ENCODE measurements around the gene MEGF6. TPM values are rescaled to one million over a fixed set of nuclear protein-coding genes. Genes with fewer than 3 reads are reported as not detected.

The MEGF6 gene
- total and polyA plus RNA-seq, 2 experiments from 2014 or later: 11.6 to 21.9 TPM

DNA sequence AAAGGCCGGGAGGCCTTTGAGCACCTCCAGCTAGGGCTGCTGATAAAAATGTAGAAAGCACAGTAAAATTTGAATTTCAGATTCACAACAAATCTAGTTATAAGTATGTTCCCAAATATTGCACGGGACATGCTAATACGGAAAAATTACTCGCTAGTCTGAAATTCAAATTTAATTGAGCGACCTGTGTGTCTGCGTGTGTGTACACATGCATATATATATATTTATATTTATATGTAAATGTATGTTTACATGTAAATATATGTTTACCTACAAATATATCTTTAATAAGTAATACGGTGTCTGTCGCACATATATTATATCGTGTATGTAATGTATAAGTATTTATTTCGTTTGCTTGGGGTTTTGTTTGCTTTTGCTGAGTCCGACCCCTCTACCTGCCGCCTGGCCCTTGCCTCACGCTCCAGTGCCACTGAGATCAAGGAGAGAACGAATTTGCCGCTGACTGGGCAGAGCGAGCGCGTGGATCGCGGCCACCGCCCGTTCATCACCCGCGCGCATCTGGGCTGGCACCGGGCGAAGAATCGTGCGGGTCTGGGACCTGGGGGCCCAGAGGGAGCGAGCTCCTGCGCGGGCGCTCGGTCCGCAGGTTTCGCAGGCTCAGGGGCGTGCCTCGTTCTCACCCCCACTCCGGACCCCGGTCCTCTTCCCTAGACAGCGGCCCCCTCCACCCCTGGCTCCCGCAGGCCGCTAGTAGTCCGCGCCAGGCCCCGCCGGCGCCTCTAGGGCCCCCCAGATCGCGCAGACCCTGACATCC, 39.1 kb upstream of the MEGF6 start:
- Histone ChIP-seq H2AFZ (no peak overlapping the region), H3K4me2 (peak overlapping the region; percentile 95), H3K27ac (no peak overlapping the region), H3K9me2 (replicated peaks; ENCODE audit: insufficient read depth) (no peaks in the 10 kb centered on the region), H3K79me2 (peaks cover 11% of the 10 kb centered on the region), H3K27me3 (peaks cover 54% of the 10 kb centered on the region), H3K4me3 (no peak overlapping the region), H4K20me1 (ENCODE audit: insufficient read depth, poor library complexity, severe bottlenecking) (no peaks in the 10 kb centered on the region), H3K4me1 (ENCODE audit: insufficient read depth) (peaks cover 8% of the 10 kb centered on the region), H3K9me3 (ENCODE audit: low read depth) (no peaks in the 10 kb centered on the region), H3K36me3 (replicated peaks; ENCODE audit: insufficient read depth, low read depth) (no peaks in the 10 kb centered on the region)
- WGBS (ENCODE audit: low lambda C conversion rate, missing lambda C conversion rate): 18% methylated on average over 34 of the region's 50 CpGs
- TF ChIP-seq, protein P1, sequence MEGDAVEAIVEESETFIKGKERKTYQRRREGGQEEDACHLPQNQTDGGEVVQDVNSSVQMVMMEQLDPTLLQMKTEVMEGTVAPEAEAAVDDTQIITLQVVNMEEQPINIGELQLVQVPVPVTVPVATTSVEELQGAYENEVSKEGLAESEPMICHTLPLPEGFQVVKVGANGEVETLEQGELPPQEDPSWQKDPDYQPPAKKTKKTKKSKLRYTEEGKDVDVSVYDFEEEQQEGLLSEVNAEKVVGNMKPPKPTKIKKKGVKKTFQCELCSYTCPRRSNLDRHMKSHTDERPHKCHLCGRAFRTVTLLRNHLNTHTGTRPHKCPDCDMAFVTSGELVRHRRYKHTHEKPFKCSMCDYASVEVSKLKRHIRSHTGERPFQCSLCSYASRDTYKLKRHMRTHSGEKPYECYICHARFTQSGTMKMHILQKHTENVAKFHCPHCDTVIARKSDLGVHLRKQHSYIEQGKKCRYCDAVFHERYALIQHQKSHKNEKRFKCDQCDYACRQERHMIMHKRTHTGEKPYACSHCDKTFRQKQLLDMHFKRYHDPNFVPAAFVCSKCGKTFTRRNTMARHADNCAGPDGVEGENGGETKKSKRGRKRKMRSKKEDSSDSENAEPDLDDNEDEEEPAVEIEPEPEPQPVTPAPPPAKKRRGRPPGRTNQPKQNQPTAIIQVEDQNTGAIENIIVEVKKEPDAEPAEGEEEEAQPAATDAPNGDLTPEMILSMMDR (IDR thresholded peaks at IDR 0.05; ENCODE audit: poor library complexity): no peak
- peak; percentile 29 for TF ChIP-seq EZH2 (IDR thresholded peaks at IDR 0.05; ENCODE audit: borderline replicate concordance)
- TF ChIP-seq EZH2phosphoT487 (IDR thresholded peaks at IDR 0.05; ENCODE audit: low read depth, severe bottlenecking, unreplicated experiment): peak; percentile 77
- no peak for DNase-seq (ENCODE audit: low spot score)

DNA sequence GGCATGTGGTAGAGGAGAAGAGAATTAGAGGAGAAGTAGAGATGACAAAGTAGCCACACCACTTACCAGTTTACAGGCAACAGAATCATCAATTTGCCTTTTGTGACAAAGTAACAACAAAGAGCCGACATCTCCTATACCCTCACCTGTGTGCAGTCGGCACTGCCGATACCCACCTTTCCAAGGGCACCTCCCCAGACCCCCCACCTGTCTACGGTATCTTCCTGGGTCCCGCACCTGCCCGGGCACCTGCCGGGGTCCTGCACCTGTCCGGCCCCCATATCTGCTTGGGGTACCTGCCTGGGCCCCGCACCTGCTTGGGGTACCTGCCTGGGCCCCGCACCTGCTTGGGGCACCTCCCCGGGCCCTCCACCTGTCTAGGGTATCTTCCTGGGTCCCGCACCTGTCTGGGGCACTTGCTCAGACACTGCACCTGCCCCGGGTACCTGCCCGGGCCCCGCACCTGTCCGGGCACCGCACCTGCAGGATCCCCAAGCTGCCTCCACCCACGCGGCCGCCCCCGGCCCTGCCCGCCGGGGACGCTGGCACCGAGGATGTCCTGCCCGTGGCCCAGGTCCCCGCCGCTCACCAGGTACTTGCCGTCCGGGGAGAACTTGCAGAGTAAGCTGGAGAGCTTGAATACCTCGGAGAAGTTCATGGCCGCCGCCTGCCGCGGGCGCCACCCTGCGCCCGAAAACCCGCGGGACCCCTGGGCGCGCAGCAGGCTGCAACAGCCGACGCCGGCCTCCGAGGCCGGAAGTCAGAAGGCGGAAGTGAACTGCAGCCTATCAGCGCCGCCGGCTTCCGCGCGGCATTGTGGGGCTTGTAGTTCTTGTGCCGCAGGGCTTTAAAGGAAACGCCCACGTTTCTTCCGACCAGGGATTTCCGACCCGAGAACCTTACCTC, 38.3 kb upstream of the MEGF6 start, which contains the start of gene WRAP73:
TSS of gene WRAP73 (minus strand) at position 762 of the 906 bp plus-strand sequence. CDS start at position 658, 104 bp downstream.
- Histone ChIP-seq H3K4me3 (peak within 1 kb of the TSS; percentile 41), H3K9me3 (ENCODE audit: low read depth) (no peaks in the 10 kb centered on the region), H3K4me1 (ENCODE audit: insufficient read depth) (peaks cover 8% of the 10 kb centered on the region), H3K27me3 (peaks cover 45% of the 10 kb centered on the region), H3K27ac (no peak within 1 kb of the TSS), H4K20me1 (ENCODE audit: insufficient read depth, poor library complexity, severe bottlenecking) (no peaks in the 10 kb centered on the region), H3K9me2 (replicated peaks; ENCODE audit: insufficient read depth) (no peaks in the 10 kb centered on the region), H2AFZ (peak within 1 kb of the TSS; percentile 81), H3K36me3 (replicated peaks; ENCODE audit: insufficient read depth, low read depth) (no peaks in the 10 kb centered on the region), H3K4me2 (peak within 1 kb of the TSS; percentile 95), H3K79me2 (peaks cover 11% of the 10 kb centered on the region)
- peak; percentile 94 for DNase-seq (ENCODE audit: low spot score)
- TF ChIP-seq EZH2 (IDR thresholded peaks at IDR 0.05; ENCODE audit: borderline replicate concordance) (no peak), EZH2phosphoT487 (IDR thresholded peaks at IDR 0.05; ENCODE audit: low read depth, severe bottlenecking, unreplicated experiment) (no peak)
- TF ChIP-seq, protein P1 (IDR thresholded peaks at IDR 0.05; ENCODE audit: poor library complexity): peak; percentile 29
- 5% methylated on average over 57 of the region's 60 CpGs for whole genome bisulfite sequencing (ENCODE audit: low lambda C conversion rate, missing lambda C conversion rate)

DNA sequence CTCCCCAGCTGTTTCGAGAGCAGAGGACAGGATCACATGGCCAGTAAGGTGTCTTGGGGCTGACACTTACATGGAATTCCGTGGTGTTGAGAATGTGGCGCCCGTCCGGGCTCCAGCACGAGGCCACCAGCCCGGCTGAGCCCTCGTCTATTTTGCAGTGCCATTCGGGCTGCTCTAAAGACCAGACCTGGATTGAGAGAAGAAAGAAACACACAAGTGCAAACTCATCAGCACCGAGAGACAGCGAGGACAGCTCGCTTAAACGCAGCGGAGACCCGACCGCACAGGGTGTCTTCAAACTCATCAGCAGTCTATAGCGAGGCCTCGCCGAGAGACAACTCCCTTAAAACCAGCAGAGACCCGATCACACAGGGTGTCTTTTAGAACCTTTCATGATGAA, 35.3 kb upstream of the MEGF6 start:
- Histone ChIP-seq H2AFZ (no peak overlapping the region), H3K36me3 (replicated peaks; ENCODE audit: insufficient read depth, low read depth) (no peaks in the 10 kb centered on the region), H3K4me3 (no peak overlapping the region), H3K27me3 (peaks cover 15% of the 10 kb centered on the region), H3K4me1 (ENCODE audit: insufficient read depth) (peaks cover 8% of the 10 kb centered on the region), H3K9me3 (ENCODE audit: low read depth) (no peaks in the 10 kb centered on the region), H3K4me2 (no peak overlapping the region), H3K27ac (no peak overlapping the region), H3K79me2 (peaks cover 11% of the 10 kb centered on the region), H4K20me1 (ENCODE audit: insufficient read depth, poor library complexity, severe bottlenecking) (no peaks in the 10 kb centered on the region), H3K9me2 (replicated peaks; ENCODE audit: insufficient read depth) (no peaks in the 10 kb centered on the region)
- WGBS (ENCODE audit: low lambda C conversion rate, missing lambda C conversion rate): 96% methylated on average over 20 of the region's 20 CpGs
- no peak for DNase-seq (ENCODE audit: low spot score)
- no peak for TF ChIP-seq EZH2 (IDR thresholded peaks at IDR 0.05; ENCODE audit: borderline replicate concordance)

Measured in hepatocyte (in vitro differentiated cells).